Measurements from ENCODE around the gene GDPD5.

DNA sequence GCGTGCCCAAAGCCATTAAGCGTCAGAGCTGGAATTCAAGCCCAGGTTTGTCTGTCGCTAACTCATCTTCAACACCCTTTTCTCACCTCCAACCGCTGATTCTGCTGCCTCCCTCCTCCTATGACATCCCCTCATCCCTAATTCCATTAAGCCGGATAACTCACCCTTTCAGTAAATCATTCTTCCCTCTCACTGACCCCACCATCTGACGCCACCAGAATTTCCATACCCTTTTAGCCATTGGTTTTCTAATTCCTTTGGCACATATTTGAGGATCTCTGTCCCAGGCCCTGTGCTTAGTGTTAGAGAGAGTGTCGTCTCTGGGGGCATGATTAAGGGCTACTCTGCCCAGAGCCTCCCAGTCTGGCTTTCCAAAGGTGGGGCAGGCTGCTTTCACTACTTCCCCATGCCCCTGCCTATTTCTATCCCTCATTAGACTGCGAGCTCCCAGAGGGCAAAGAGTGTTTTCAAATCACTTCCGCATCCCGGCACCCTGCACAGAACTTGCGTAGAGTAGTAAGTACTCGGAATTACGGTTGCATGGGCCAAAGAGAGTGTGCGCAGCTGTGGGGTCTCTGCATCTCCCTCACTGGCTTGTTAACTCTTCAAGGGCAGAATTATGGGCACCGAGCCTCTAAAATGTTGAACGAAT lies 96.6 kb downstream of the GDPD5 start:
- no peak for TF ChIP-seq POLR2AphosphoS5 (IDR thresholded peaks at IDR 0.05)
- TF ChIP-seq POLR2A (IDR thresholded peaks at IDR 0.05; ENCODE audit: low read depth) = no peak
- TF ChIP-seq, protein P1, sequence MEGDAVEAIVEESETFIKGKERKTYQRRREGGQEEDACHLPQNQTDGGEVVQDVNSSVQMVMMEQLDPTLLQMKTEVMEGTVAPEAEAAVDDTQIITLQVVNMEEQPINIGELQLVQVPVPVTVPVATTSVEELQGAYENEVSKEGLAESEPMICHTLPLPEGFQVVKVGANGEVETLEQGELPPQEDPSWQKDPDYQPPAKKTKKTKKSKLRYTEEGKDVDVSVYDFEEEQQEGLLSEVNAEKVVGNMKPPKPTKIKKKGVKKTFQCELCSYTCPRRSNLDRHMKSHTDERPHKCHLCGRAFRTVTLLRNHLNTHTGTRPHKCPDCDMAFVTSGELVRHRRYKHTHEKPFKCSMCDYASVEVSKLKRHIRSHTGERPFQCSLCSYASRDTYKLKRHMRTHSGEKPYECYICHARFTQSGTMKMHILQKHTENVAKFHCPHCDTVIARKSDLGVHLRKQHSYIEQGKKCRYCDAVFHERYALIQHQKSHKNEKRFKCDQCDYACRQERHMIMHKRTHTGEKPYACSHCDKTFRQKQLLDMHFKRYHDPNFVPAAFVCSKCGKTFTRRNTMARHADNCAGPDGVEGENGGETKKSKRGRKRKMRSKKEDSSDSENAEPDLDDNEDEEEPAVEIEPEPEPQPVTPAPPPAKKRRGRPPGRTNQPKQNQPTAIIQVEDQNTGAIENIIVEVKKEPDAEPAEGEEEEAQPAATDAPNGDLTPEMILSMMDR (IDR thresholded peaks at IDR 0.05) = no peak
- no peak for TF ChIP-seq EP300 (IDR thresholded peaks at IDR 0.05)
